Left lung (tissue), 10 donors: ENCODE measurements around the gene TACC2. TPM values are rescaled to one million over a fixed set of nuclear protein-coding genes. Genes with fewer than 3 reads are reported as not detected.

Experiments
- ATAC-seq: fragments of 200-7000 bp; cut with Tn5 transposase; one replicate; pipeline ENCODE4 v1.9.1; 2020; ENCODE audit warnings: moderate library complexity
- DNase-seq, 4 donors: peaks; one replicate each; pipeline ENCODE4 v3.0.0-alpha.2; 2013 to 2020
- H3K27ac ChIP-seq, 2 donors: fragments of 200-600 bp; sonication (generic) in 1 of 2; one replicate each; pipeline versions ENCODE4 v1.5.0 to v1.8.0; 2020 to 2021
- H3K27me3 ChIP-seq, 2 donors: fragments of 200-600 bp; sonication (generic) in 1 of 2; one replicate each; pipeline versions ENCODE4 v1.5.0 to v1.8.0; 2020 to 2021
- H3K36me3 ChIP-seq, 2 donors: fragments of 200-600 bp; sonication (generic) in 1 of 2; one replicate each; pipeline versions ENCODE4 v1.5.0 to v1.8.0; 2020 to 2021
- H3K4me1 ChIP-seq, 2 donors: fragments of 200-600 bp; one replicate each; pipeline ENCODE4 v1.8.0; 2021
- H3K4me3 ChIP-seq, 2 donors: fragments of 200-600 bp; sonication (generic) in 1 of 2; one replicate each; pipeline versions ENCODE4 v1.5.0 to v1.8.0; 2020 to 2021; ENCODE audit warnings: mild to moderate bottlenecking in 1 of 2
- H3K9me3 ChIP-seq, 2 donors: fragments of 200-600 bp; sonication (generic) in 1 of 2; one replicate each; pipeline versions ENCODE4 v1.5.0 to v1.8.0; 2020 to 2021
- CTCF ChIP-seq, 2 donors: fragments of 200-600 bp; sonication (generic) in 1 of 2; IDR thresholded peaks; one replicate each; pipeline versions ENCODE4 v1.5.0 to v1.8.0; 2021; ENCODE audit warnings: antibody characterized with exemption in 2 of 2
- intact Hi-C, 2 donors: fragments of 100-400 bp; cut with DNase I; formaldehyde crosslinking; loops; one replicate each; pipeline versions ENCODE4 v1.11.2 to v1.14.2; 2022
- polyA plus RNA-seq, 6 donors: library from polyadenylated mRNA; unstranded; fragments of 120-200 nt; gene quantifications; one replicate each; pipeline ENCODE4 v1.2.1, GENCODE V29; 2013; ENCODE audit not compliant: insufficient read length in 6 of 6
- total RNA-seq, 2 donors: library from RNA; stranded (reverse); fragmentation: NEBNext Ultra II Directional; extraction: Animal tissue kit (Norgen Biotek cat#: 25700); gene quantifications; one replicate each; pipeline ENCODE4 v1.2.1, GENCODE V29; 2021
- donor health status: DM: no; HTN: yes; CAD: no.
- donor health status: DM: no; HTN: no; CAD: no.

Gene TACC2
- total and polyA plus RNA-seq, 8 donors, result 21.0 to 193 (median 23.9) TPM

DNA sequence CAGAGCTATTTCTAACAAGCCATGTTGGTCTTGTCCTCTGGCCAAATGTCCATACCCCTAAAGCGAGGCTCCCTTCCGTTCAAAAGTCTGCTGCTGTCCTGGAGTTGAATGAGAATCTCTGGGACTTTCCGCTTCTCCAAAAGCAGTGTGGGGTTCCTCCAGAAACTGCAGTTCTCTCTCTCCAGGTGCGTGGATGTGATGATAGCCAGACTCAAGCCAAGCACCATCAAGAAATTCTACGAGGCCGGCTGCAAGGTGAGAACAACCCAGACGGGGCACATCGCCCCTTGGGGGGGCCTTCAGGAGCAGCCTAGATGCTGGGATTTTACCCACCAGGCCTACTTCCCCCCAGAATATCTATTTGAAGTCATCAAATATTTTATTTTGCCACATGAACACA lies 308.6 kb downstream of the TACC2 start:
- Histone ChIP-seq H3K4me1 (peaks cover 0 to 4% of the 10 kb centered on the region in 2 donors), H3K27me3 (no peaks in the 10 kb centered on the region), H3K36me3 (no peaks in the 10 kb centered on the region), H3K9me3 (no peaks in the 10 kb centered on the region), H3K4me3 (no peak overlapping the region), H3K27ac (no peak overlapping the region)
- TF ChIP-seq CTCF (IDR thresholded peaks at IDR 0.05), result no peak
- intact Hi-C loops, result loop anchor here in 1 of 2 donors (5.0 to 10.0 kb wide), 2 partner anchors 137 to 265 kb away; partner anchors contain the start of gene DMBT1
- DNase-seq, result no peak
- ATAC-seq, result no peak

GRCh38 chr10:122298206-122298597 lies 309.2 kb downstream of the TACC2 start:
- H3K9me3 ChIP-seq, result no peaks in the 10 kb centered on the region
- no peak overlapping the region for H3K4me3 ChIP-seq
- H3K36me3 ChIP-seq, result no peaks in the 10 kb centered on the region
- no peak for TF ChIP-seq CTCF (IDR thresholded peaks at IDR 0.05)
- DNase-seq (no peak), ATAC-seq (no peak)
- no peak overlapping the region for H3K27ac ChIP-seq
- intact Hi-C loops, result loop anchor here in 1 of 2 donors (5.0 to 10.0 kb wide), 2 partner anchors 137 to 264 kb away; partner anchors contain the start of gene DMBT1
- H3K27me3 ChIP-seq, result no peaks in the 10 kb centered on the region
- peaks cover 0 to 4% of the 10 kb centered on the region in 2 donors for H3K4me1 ChIP-seq

GRCh38 chr10:122298598-122299301 lies 309.8 kb downstream of the TACC2 start:
- H3K4me3 ChIP-seq, result no peak overlapping the region
- intact Hi-C loops, result loop anchor here in 1 of 2 donors (5.0 to 10.0 kb wide), 2 partner anchors 136 to 264 kb away; partner anchors contain the start of gene DMBT1
- peak; percentile 86 to 89 for TF ChIP-seq CTCF (IDR thresholded peaks at IDR 0.05)
- no peak overlapping the region for H3K27ac ChIP-seq
- H3K27me3 ChIP-seq, result no peaks in the 10 kb centered on the region
- no peaks in the 10 kb centered on the region for H3K9me3 ChIP-seq
- peak in 2 of 4 donors; percentile 59 to 80 for DNase-seq
- peak; percentile 93 for ATAC-seq
- peaks cover 0 to 4% of the 10 kb centered on the region in 2 donors for H3K4me1 ChIP-seq
- H3K36me3 ChIP-seq, result no peaks in the 10 kb centered on the region

DNA sequence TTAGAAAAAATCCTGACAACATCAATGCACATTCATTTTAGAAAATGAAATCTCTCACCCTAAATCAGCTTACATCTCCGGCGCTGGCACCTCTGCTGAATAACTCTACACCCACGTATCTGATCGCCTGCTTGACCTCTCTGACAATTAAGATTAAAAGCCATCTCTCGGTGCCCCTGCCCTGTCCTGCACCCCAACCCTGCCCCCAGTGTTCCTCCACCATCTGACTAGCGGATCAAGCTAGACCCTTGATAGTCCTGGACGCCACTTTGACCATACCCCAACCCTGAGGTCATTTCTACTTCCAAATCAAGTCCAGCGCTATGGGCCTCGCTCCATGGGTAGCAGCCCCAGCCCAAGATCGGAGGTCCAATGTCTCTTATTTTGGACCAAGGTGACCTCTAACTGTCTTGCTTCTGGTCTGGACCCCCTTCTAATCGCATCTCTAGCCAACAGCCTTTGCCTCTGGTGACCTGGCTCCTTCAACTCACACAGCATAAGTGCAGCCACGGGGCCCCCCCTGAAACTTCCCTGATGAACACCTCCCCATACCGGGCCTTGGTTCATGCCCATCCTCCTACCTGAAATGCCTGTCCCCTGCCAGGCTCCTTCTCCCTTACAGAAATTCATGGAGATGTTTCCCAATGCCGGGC lies 310.6 kb downstream of the TACC2 start:
- TF ChIP-seq CTCF (IDR thresholded peaks at IDR 0.05), result no peak
- ATAC-seq (no peak), DNase-seq (no peak)
- intact Hi-C loops, result loop anchor here in 1 of 2 donors (5.0 to 10.0 kb wide), 2 partner anchors 135 to 263 kb away; partner anchors contain the start of gene DMBT1
- H3K4me3 ChIP-seq, result no peak overlapping the region
- peaks cover 0 to 4% of the 10 kb centered on the region in 2 donors for H3K4me1 ChIP-seq
- no peaks in the 10 kb centered on the region for H3K36me3 ChIP-seq
- no peaks in the 10 kb centered on the region for H3K9me3 ChIP-seq
- H3K27me3 ChIP-seq, result no peaks in the 10 kb centered on the region
- H3K27ac ChIP-seq, result no peak overlapping the region
